ENCODE results near the gene IL18R1.

The IL18R1 gene

GRCh38 chr2:102336502-102336945 lies 19.1 kb upstream of the IL18R1 start:
- Histone ChIP-seq H3K9me3 (ENCODE audit: control insufficient read depth, insufficient read depth, low read length) (no peaks in the 10 kb centered on the region), H3K4me1 (ENCODE audit: control insufficient read depth, low read length) (no peaks in the 10 kb centered on the region), H3F3A (ENCODE audit: control insufficient read depth, insufficient read depth) (no peaks in the 10 kb centered on the region), H3K27me3 (ENCODE audit: control insufficient read depth, low read length) (peaks cover 2% of the 10 kb centered on the region; the same call in 1 of the 2 replicates), H3K9me2 (replicated peaks; ENCODE audit: control insufficient read depth, low read length) (no peaks in the 10 kb centered on the region), H3K4me2 (ENCODE audit: low read length) (no peak overlapping the region), H3K36me3 (ENCODE audit: control insufficient read depth, low read length) (no peaks in the 10 kb centered on the region), H4K20me1 (ENCODE audit: control insufficient read depth, insufficient read depth, low read depth, low read length) (no peaks in the 10 kb centered on the region), H3K27ac (ENCODE audit: low read depth, low read length) (no peak overlapping the region), H3K4me3 (ENCODE audit: low read length) (no peak overlapping the region), H3K79me2 (ENCODE audit: control insufficient read depth, low read length) (no peaks in the 10 kb centered on the region)
- no peak for TF ChIP-seq CTCF (IDR thresholded peaks at IDR 0.05; ENCODE audit: low read depth, low read length, poor library complexity, severe bottlenecking)
- no peak for TF ChIP-seq EZH2phosphoT487 (IDR thresholded peaks at IDR 0.05; ENCODE audit: borderline replicate concordance, low read length)

GRCh38 chr2:102337012-102337411 lies 18.6 kb upstream of the IL18R1 start:
- TF ChIP-seq CTCF (IDR thresholded peaks at IDR 0.05; ENCODE audit: low read depth, low read length, poor library complexity, severe bottlenecking) (no peak), EZH2phosphoT487 (IDR thresholded peaks at IDR 0.05; ENCODE audit: borderline replicate concordance, low read length) (no peak)
- Histone ChIP-seq H4K20me1 (ENCODE audit: control insufficient read depth, insufficient read depth, low read depth, low read length) (no peaks in the 10 kb centered on the region), H3F3A (ENCODE audit: control insufficient read depth, insufficient read depth) (no peaks in the 10 kb centered on the region), H3K9me2 (replicated peaks; ENCODE audit: control insufficient read depth, low read length) (no peaks in the 10 kb centered on the region), H3K4me1 (ENCODE audit: control insufficient read depth, low read length) (no peaks in the 10 kb centered on the region), H3K4me2 (ENCODE audit: low read length) (no peak overlapping the region), H3K9me3 (ENCODE audit: control insufficient read depth, insufficient read depth, low read length) (no peaks in the 10 kb centered on the region), H3K27me3 (ENCODE audit: control insufficient read depth, low read length) (peaks cover 2% of the 10 kb centered on the region; the same call in 1 of the 2 replicates), H3K79me2 (ENCODE audit: control insufficient read depth, low read length) (no peaks in the 10 kb centered on the region), H3K27ac (ENCODE audit: low read depth, low read length) (no peak overlapping the region), H3K4me3 (ENCODE audit: low read length) (no peak overlapping the region), H3K36me3 (ENCODE audit: control insufficient read depth, low read length) (no peaks in the 10 kb centered on the region)

GRCh38 chr2:102337481-102338386 lies 17.9 kb upstream of the IL18R1 start:
- Histone ChIP-seq H4K20me1 (ENCODE audit: control insufficient read depth, insufficient read depth, low read depth, low read length) (no peaks in the 10 kb centered on the region), H3F3A (ENCODE audit: control insufficient read depth, insufficient read depth) (no peaks in the 10 kb centered on the region), H3K27ac (ENCODE audit: low read depth, low read length) (no peak overlapping the region), H3K4me3 (ENCODE audit: low read length) (no peak overlapping the region), H3K9me2 (replicated peaks; ENCODE audit: control insufficient read depth, low read length) (no peaks in the 10 kb centered on the region), H3K9me3 (ENCODE audit: control insufficient read depth, insufficient read depth, low read length) (no peaks in the 10 kb centered on the region), H3K27me3 (ENCODE audit: control insufficient read depth, low read length) (peaks cover 2% of the 10 kb centered on the region; the same call in 1 of the 2 replicates), H3K79me2 (ENCODE audit: control insufficient read depth, low read length) (no peaks in the 10 kb centered on the region), H3K4me2 (ENCODE audit: low read length) (no peak overlapping the region), H3K4me1 (ENCODE audit: control insufficient read depth, low read length) (no peaks in the 10 kb centered on the region), H3K36me3 (ENCODE audit: control insufficient read depth, low read length) (no peaks in the 10 kb centered on the region)
- TF ChIP-seq EZH2phosphoT487 (IDR thresholded peaks at IDR 0.05; ENCODE audit: borderline replicate concordance, low read length), result no peak

- Histone ChIP-seq H3K27ac (ENCODE audit: low read depth, low read length) (no peak overlapping the region), H3K27me3 (ENCODE audit: control insufficient read depth, low read length) (no peaks in the 10 kb centered on the region), H3K79me2 (ENCODE audit: control insufficient read depth, low read length) (no peaks in the 10 kb centered on the region), H3K4me1 (ENCODE audit: control insufficient read depth, low read length) (no peaks in the 10 kb centered on the region), H4K20me1 (ENCODE audit: control insufficient read depth, insufficient read depth, low read depth, low read length) (no peaks in the 10 kb centered on the region), H3F3A (ENCODE audit: control insufficient read depth, insufficient read depth) (no peaks in the 10 kb centered on the region), H3K4me2 (ENCODE audit: low read length) (no peak overlapping the region), H3K9me3 (ENCODE audit: control insufficient read depth, insufficient read depth, low read length) (no peaks in the 10 kb centered on the region), H3K9me2 (replicated peaks; ENCODE audit: control insufficient read depth, low read length) (no peaks in the 10 kb centered on the region), H3K36me3 (ENCODE audit: control insufficient read depth, low read length) (no peaks in the 10 kb centered on the region), H3K4me3 (ENCODE audit: low read length) (no peak overlapping the region)
- TF ChIP-seq EZH2phosphoT487 (IDR thresholded peaks at IDR 0.05; ENCODE audit: borderline replicate concordance, low read length) (no peak), CTCF (IDR thresholded peaks at IDR 0.05; ENCODE audit: low read depth, low read length, poor library complexity, severe bottlenecking) (no peak)
Observed at GRCh38 chr2:102340778-102341177, 14.8 kb upstream of the IL18R1 start.
